ENCODE data around the gene TBL1X.

Gene TBL1X

GRCh38 chrX:9665113-9665512 is 200.3 kb downstream of the TBL1X start:
- no peak for DNase-seq (ENCODE audit: low read depth, low spot score)

- DNase-seq (ENCODE audit: low read depth, low spot score): no peak
These were observed 203.7 kb downstream of the TBL1X start for GRCh38 chrX:9668537-9668936.

GRCh38 chrX:9670136-9670814 is 205.4 kb downstream of the TBL1X start:
- no peak for DNase-seq (ENCODE audit: low read depth, low spot score)

GRCh38 chrX:9671998-9672397 is 207.1 kb downstream of the TBL1X start:
- no peak for DNase-seq (ENCODE audit: low read depth, low spot score)

DNA sequence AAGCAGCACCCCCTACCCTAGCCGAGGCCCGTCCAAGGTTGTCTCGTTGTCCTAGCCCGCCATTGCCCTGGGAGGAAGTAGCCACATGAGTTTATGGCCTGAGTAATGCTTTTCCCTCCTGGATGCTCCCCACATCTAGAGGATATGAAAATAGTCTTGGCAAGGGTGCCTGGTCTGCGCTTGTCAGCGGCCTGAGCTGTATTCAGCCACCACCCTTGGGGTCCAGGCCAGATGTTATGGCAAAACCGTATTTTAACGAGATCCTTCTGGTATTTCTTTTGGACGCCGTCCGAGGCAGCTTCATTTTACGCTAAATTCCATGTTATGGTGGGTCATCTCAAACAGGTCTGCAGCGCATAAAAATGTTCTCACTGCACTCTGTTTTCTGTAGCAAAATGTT is 211.4 kb downstream of the TBL1X start:
- DNase-seq (ENCODE audit: low read depth, low spot score): no peak

DNA sequence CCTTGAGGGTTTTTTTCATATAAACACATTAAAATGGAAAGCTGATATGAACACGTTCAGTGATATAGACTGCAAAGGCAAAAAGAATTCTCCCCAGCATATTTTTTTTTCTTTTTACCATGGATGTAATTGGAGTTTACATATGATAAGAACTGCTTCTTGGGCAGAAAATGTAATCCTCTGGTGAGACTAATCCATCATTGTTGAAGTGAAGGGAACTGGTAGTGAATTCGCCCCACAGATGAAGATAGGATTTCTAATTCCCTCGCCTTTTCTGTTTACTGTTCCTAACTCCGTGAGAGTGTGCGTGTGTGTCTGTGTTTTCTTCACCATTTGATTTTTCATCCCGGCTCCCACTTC is 211.9 kb downstream of the TBL1X start:
- DNase-seq (ENCODE audit: low read depth, low spot score): no peak

DNA sequence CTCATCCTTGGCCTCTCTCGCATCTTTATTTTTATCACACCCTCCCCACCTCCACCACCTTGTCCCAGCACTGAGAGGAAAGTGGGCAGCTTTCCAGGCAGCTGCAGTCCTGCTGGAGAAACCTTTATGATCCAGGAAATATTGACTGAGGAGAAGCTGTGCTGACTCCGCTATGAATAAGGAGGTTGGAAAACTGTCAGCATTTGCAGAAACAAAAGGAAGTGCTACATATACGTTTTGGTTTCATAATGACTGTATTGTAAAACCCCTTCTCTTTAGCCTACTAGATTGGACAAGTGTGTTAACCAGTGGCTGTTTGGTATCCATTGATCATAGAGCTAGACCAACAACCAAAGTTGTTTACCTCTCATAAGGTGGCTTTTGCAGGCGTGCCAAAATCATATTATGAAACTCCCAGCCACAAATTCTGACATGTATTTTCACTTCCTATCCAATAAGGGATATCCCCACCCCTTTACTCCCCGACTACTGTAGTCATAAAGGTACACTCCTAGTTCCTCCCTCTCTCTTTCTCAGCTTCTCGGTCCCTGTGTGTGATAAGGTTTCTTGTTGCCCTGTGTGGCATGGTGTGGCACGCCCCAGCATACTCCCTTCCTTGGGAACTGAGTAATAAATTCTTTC is 212.4 kb downstream of the TBL1X start:
- DNase-seq (ENCODE audit: low read depth, low spot score): no peak

- no peak for DNase-seq (ENCODE audit: low read depth, low spot score)
These were observed 213.5 kb downstream of the TBL1X start for GRCh38 chrX:9678215-9678965.

DNA sequence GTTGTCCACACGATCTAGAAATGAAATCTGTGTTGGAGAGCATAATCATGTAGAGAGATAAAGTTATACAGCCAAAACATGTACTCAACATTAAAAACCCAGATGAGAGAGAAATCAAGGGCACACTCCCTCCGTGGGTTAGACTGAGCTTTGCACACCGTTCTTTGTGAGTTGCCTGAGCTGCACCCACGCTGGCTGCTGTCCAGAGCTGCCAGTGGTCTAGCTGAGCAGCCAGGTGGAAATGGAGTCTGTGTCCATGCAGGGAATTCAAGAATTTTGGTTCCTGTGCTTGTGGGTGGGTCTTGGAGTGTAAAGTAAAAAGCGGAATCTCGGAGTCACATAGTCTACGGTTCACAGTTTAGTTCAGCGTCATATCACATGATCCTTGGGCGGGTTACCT is 216.2 kb downstream of the TBL1X start:
- DNase-seq (ENCODE audit: low read depth, low spot score): no peak

DNA sequence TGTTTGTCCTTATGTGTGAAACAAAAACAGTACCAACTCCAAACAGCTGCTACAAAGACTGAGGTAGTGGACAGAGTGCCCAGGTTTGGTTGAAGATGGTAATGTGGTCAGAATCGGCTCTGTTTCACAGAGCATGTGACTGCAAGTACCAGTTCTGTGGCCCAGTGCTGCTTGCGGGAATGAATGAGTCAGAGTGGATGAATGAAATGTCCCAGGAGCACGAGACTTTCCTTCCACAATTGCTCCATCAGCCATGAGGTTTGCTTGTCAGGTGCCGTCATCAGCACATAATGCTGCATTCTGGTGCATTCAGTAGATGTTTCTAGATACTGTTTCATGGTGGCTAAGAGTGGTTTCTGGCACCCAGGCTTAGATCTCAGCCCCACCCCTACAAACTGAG is 216.6 kb downstream of the TBL1X start:
- no peak for DNase-seq (ENCODE audit: low read depth, low spot score)

DNA sequence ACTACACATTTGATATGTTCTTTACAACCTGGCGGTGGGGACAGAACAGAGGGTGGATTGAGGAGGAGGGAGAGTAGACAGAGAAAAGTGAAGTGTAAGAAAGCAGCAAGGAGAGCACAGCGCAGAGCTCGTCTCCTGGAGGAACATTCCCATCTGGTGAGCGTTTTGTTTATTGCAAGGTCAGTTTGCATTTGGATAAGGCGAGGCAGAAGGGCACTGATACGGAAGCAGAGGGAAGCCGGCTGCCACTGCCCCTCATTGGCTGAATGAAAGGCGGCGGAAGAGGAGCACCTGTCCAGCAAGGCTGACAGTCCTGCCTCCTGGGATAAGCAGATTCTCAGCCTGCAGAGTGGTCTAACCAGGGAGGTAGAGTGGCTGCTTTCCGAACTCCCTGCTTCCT is 217.6 kb downstream of the TBL1X start:
- DNase-seq (ENCODE audit: low read depth, low spot score): no peak

- DNase-seq (ENCODE audit: low read depth, low spot score): no peak
These were observed 218.0 kb downstream of the TBL1X start for GRCh38 chrX:9682861-9683260.

GRCh38 chrX:9683350-9683749 is 218.5 kb downstream of the TBL1X start:
- DNase-seq (ENCODE audit: low read depth, low spot score): no peak

DNA sequence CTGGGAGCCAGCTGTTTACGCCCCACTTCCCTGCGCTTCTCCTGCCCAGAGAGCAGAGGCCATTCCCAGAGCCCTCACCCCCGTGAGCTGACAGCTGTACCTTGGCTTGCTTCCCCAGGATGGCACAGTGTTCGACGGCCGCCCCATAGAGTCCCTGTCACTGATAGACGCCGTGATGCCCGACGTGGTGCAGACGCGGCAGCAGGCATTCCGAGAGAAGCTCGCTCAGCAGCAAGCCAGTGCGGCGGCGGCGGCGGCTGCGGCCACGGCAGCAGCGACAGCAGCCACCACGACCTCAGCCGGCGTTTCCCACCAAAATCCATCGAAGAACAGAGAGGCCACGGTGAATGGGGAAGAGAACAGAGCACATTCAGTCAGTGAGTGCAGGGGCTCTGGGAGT is 223.0 kb downstream of the TBL1X start:
- DNase-seq (ENCODE audit: low read depth, low spot score): no peak

GRCh38 chrX:9688833-9689232 is 224.0 kb downstream of the TBL1X start:
- no peak for DNase-seq (ENCODE audit: low read depth, low spot score)

DNA sequence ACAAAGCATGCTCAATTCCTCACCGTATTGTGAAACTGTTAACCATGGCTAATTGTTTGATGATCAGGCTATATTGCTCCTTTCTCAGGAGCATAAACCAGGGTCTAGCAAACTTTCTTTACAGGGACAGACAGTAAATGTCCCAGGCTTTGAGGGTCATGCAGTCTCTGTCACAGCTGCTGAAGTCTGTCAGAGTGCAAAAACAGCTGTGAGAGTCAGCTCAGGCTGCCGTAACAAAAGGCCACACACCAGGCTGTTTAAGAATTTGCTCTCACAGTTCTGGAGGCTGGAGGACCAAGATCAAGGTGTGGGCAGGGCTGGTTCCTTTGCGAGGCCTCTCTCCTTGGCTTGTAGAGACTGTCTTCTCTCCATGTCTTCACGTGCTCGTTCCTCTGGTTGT is 225.2 kb downstream of the TBL1X start:
- no peak for DNase-seq (ENCODE audit: low read depth, low spot score)

GRCh38 chrX:9693307-9694001 is 228.6 kb downstream of the TBL1X start:
- DNase-seq (ENCODE audit: low read depth, low spot score): no peak

DNA sequence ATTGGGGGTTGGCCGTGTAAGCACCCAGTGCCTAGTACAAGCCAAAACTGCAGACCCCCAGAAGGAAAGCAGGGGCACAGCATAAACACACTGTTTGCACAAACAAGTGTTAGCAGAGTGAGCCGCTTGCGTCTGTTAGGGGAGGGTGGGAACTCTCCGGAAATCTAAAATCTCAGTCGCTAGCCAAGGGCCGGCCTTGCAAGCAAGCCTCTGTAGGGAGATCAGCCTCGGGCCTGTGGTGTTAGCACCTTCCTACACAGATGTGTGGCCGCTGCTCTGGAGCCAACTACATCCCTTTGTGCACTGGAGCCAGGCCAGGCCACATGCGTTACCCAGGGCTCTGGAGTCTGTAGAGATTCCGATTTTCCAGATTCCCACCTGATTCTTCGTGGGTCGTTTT is 233.7 kb downstream of the TBL1X start:
- no peak for DNase-seq (ENCODE audit: low read depth, low spot score)

- no peak for DNase-seq (ENCODE audit: low read depth, low spot score)
These were observed 235.7 kb downstream of the TBL1X start for GRCh38 chrX:9700555-9700954.

DNA sequence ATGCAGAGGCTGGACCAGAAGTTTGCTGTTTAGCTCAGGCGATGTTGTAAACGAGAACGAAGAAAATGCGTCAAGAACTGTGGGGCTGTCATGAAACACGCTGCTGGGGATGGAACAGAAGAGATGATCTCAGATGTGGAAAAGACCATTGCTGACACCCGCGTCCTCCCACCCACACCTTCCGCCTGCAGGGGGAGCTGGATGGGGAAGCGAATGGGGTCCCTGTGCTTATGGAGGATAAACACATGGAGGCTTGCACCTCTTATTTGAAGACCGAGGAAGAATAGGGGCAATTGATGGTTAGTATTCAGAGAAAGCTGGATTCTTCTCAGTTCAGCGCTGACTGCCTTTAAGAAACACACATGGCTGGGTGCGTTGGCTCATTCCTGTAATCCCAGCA is 236.9 kb downstream of the TBL1X start:
- no peak for DNase-seq (ENCODE audit: low read depth, low spot score)

GRCh38 chrX:9703406-9703805 is 238.5 kb downstream of the TBL1X start:
- no peak for DNase-seq (ENCODE audit: low read depth, low spot score)

GRCh38 chrX:9704876-9705465 is 240.1 kb downstream of the TBL1X start:
- no peak for DNase-seq (ENCODE audit: low read depth, low spot score)
